GM12891 (cell line): Measurements from ENCODE around the gene TMEM125.

ENCODE experiments used
- POLR2A ChIP-seq: IDR thresholded peaks from 2 replicates; pipeline ENCODE4 v1.6.1; 2011; ENCODE audit warnings: low read depth, low read length, control low read depth
- POLR2AphosphoS5 ChIP-seq: IDR thresholded peaks from 2 replicates; pipeline ENCODE4 v1.6.1; 2011; ENCODE audit warnings: low read depth, low read length, control low read depth
- TAF1 ChIP-seq: IDR thresholded peaks from 2 replicates; pipeline ENCODE4 v1.6.1; 2011; ENCODE audit warnings: low read depth, low read length, control low read depth

DNA sequence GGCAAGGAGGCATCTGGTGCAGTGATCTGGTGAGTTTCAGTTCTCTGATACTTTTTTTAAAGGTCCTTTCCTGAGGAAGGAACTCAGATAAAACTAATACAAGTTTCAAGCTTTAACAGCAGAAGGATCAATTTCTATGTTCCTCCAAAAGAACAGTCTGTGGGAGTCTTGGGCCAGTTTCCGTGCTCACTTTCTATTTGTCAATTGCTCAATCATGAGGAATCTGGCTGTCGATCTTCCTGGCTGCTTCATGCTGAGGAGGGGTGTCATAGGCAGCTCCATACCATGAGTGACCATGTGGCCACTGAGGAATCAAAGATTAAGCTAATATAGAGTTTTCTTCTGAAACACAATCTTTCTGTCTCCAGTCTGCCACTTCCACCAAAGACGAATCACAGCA, 11.4 kb upstream of the TMEM125 start:
- TF ChIP-seq TAF1 = no peak
- no peak for TF ChIP-seq POLR2A
- TF ChIP-seq POLR2AphosphoS5 = no peak
